PC-9 (cell line): ENCODE data around the gene RNF11. TPM values are rescaled to one million over a fixed set of nuclear protein-coding genes. Genes with fewer than 3 reads are reported as not detected.

ENCODE experiments used
- BruUV-seq: library from RNA; stranded (reverse); fragments of 400-500 nt; replicated peaks from 2 replicates; lab custom pipeline; 2021; lab: Mats Ljungman, UMichigan
- CTCF ChIA-PET: fragments of 300-600 bp; sonication (Branson Sonifier 250); formaldehyde crosslinking; loops from one replicate; lab custom pipeline; 2022; ENCODE audit warnings: antibody characterized with exemption; lab: Charles Lee
- POLR2A ChIA-PET: fragments of 300-600 bp; sonication (Branson Sonifier 250); formaldehyde crosslinking; loops from one replicate; lab custom pipeline; 2022; ENCODE audit warnings: antibody characterized with exemption; ENCODE audit not compliant: unreplicated experiment; lab: Charles Lee
- DNase-seq, 2 experiments: peaks; one replicate each; pipeline versions ENCODE4 v3.0.0 to v3.0.0-alpha.2; 2015 to 2022; ENCODE audit warnings: mixed read lengths in 1 of 2
- H2AFZ ChIP-seq: fragments of 200-600 bp; sonication (generic); 2 replicates; pipeline ENCODE4 v1.8.1; 2017; ENCODE audit warnings: antibody characterized with exemption
- H3F3A ChIP-seq: fragments of 200-600 bp; sonication (generic); 2 replicates; pipeline ENCODE4 v1.8.1; 2017; ENCODE audit warnings: antibody characterized with exemption, mild to moderate bottlenecking, low read depth; ENCODE audit not compliant: insufficient read depth
- H3K27ac ChIP-seq: fragments of 200-600 bp; sonication (generic); 2 replicates; pipeline ENCODE4 v1.6.1; 2016; ENCODE audit warnings: mixed run types
- H3K27me3 ChIP-seq: fragments of 200-600 bp; sonication (generic); 2 replicates; pipeline ENCODE4 v1.6.1; 2016; ENCODE audit warnings: low read depth, mixed run types; ENCODE audit not compliant: insufficient read depth
- H3K36me3 ChIP-seq: fragments of 200-600 bp; sonication (generic); 2 replicates; pipeline ENCODE4 v1.6.1; 2016; ENCODE audit warnings: low read depth, mixed run types
- H3K4me1 ChIP-seq: fragments of 200-600 bp; sonication (generic); replicated peaks from 2 replicates; pipeline ENCODE4 v1.6.1; 2016; ENCODE audit warnings: mixed run types; ENCODE audit not compliant: insufficient read depth
- H3K4me2 ChIP-seq: fragments of 200-600 bp; sonication (generic); 2 replicates; pipeline ENCODE4 v1.6.1; 2017; ENCODE audit warnings: mixed run types
- H3K4me3 ChIP-seq: fragments of 200-600 bp; sonication (generic); 2 replicates; pipeline ENCODE4 v1.6.1; 2016; ENCODE audit warnings: mixed run types
- H3K79me2 ChIP-seq: fragments of 200-600 bp; sonication (generic); 2 replicates; pipeline ENCODE4 v1.6.1; 2017; ENCODE audit warnings: low read depth, mixed run types
- H3K9me2 ChIP-seq: fragments of 200-600 bp; sonication (generic); 2 replicates; pipeline ENCODE4 v1.8.1; 2017; ENCODE audit warnings: mild to moderate bottlenecking; ENCODE audit not compliant: insufficient read depth
- H3K9me3 ChIP-seq: fragments of 200-600 bp; sonication (generic); 2 replicates; pipeline ENCODE4 v1.8.1; 2016; ENCODE audit warnings: low read depth; ENCODE audit not compliant: insufficient read depth
- H4K20me1 ChIP-seq: fragments of 200-600 bp; sonication (generic); 2 replicates; pipeline ENCODE4 v1.8.1; 2017; ENCODE audit not compliant: insufficient read depth
- EZH2 ChIP-seq: fragments of 200-600 bp; sonication (generic); IDR thresholded peaks from 2 replicates; pipeline ENCODE4 v1.8.0; 2017; ENCODE audit warnings: antibody characterized with exemption, low read depth
- intact Hi-C: fragments of 100-400 bp; cut with micrococcal nuclease; formaldehyde crosslinking; loops from one replicate; pipeline ENCODE4 v1.10.0; 2022; ENCODE audit not compliant: unreplicated experiment
- total RNA-seq: library from RNA; stranded (reverse); gene quantifications from 2 replicates; pipeline ENCODE4 v1.2.3, GENCODE V29; 2021
- TF ChIP-seq, protein P1 (sequence below): fragments of 200-600 bp; sonication (generic); conservative IDR thresholded peaks from 2 replicates; pipeline ENCODE4 v1.6.1; 2017; ENCODE audit warnings: mixed run types, antibody characterized with exemption, mild to moderate bottlenecking, moderate library complexity

The RNF11 gene
- total RNA-seq, 1 experiment from 2014 or later = 73.2 TPM

DNA sequence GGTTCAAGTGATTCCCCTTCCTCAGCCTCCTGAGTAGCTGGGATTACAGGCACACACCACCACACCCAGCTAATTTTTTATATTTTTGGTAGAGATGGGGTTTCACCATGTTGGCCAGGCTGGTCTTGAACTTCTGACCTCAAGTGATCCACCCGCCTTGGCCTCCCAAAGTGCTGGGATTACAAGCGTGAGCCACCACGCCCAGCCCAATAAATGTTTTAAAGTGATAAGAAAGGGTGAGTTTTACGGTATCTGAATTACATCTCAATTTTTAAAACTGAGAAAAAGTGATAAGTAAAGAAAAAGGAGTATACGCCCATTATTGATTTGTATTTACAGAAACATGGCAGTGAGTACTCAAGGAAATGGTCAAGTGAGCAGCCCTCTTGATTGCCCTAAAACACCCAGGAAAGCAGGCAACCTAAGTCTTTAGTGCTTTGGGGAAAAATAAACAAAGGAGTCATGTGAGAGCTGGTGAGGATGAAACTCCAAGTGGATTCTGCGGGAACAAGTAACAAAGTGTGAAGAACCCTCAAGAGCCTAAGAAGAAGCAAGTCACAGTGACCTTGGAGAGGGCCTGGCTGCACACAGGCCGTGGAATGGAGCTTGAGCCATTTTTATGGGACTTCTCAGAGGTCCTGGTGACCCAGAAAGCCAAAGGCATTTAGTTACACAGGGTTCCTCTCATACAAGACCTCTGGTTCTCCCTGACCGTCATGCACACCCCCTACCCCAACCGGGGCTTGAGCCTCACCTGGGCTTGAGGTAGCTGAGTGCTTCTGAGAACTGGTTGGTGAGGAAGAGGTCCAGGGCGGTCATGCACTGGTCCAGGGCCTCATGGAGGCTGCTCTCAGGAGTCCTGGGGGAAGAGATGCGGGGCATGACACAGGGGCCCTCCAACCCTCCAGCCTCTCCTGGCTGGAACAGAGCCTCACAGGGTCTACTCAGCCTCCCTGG, 85.2 kb downstream of the RNF11 start:
- CTCF ChIA-PET = no interaction called here
- H3K36me3 ChIP-seq = no peaks in the 10 kb centered on the region
- H3K27me3 ChIP-seq = no peaks in the 10 kb centered on the region
- no peak overlapping the region for H2AFZ ChIP-seq
- no peak overlapping the region for H3K4me2 ChIP-seq
- intact Hi-C loops = no loop called here
- POLR2A ChIA-PET = no interaction called here
- H3K4me3 ChIP-seq = no peak overlapping the region
- H3K9me2 ChIP-seq = no peaks in the 10 kb centered on the region
- no peak for DNase-seq
- TF ChIP-seq, protein P1, sequence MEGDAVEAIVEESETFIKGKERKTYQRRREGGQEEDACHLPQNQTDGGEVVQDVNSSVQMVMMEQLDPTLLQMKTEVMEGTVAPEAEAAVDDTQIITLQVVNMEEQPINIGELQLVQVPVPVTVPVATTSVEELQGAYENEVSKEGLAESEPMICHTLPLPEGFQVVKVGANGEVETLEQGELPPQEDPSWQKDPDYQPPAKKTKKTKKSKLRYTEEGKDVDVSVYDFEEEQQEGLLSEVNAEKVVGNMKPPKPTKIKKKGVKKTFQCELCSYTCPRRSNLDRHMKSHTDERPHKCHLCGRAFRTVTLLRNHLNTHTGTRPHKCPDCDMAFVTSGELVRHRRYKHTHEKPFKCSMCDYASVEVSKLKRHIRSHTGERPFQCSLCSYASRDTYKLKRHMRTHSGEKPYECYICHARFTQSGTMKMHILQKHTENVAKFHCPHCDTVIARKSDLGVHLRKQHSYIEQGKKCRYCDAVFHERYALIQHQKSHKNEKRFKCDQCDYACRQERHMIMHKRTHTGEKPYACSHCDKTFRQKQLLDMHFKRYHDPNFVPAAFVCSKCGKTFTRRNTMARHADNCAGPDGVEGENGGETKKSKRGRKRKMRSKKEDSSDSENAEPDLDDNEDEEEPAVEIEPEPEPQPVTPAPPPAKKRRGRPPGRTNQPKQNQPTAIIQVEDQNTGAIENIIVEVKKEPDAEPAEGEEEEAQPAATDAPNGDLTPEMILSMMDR = no peak
- no peak for TF ChIP-seq EZH2
- H3K9me3 ChIP-seq = no peaks in the 10 kb centered on the region
- no peaks in the 10 kb centered on the region; the same call in 1 of the 2 replicates for H3F3A ChIP-seq
- H3K79me2 ChIP-seq = no peaks in the 10 kb centered on the region
- no peaks in the 10 kb centered on the region for H4K20me1 ChIP-seq
- BruUV-seq = no TSS peak
- no peaks in the 10 kb centered on the region for H3K4me1 ChIP-seq
- H3K27ac ChIP-seq = no peak overlapping the region

DNA sequence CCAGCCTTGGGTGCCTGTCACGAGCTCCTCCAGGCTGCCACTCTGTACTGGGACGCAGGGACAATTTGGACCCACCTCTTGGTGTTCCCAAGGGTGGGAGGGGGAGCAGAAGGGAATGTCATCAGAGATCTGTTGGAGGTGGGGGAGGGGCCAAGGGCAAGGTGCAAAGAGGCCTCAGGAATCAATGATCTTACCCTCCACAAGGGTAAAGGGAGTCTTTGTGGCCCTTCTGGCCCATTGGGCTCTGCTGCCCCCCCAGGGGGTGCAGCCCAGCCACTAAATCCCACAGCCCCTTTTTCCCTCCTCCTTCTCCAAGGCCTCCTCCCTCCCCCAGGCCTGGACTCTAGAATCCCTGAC, 85.8 kb downstream of the RNF11 start:
- Histone ChIP-seq H2AFZ (no peak overlapping the region), H3K4me3 (no peak overlapping the region), H3F3A (no peaks in the 10 kb centered on the region; the same call in 1 of the 2 replicates), H3K27ac (no peak overlapping the region), H3K36me3 (no peaks in the 10 kb centered on the region), H3K4me1 (no peaks in the 10 kb centered on the region), H3K27me3 (no peaks in the 10 kb centered on the region), H3K9me3 (no peaks in the 10 kb centered on the region), H4K20me1 (no peaks in the 10 kb centered on the region), H3K4me2 (no peak overlapping the region), H3K9me2 (no peaks in the 10 kb centered on the region), H3K79me2 (no peaks in the 10 kb centered on the region)
- ChIA-PET POLR2A (no interaction called here), CTCF (interaction anchor here (0.6 kb wide), 1 partner anchor 31 kb away, joined by 4 read pairs; no protein-coding TSS in a partner anchor)
- BruUV-seq = no TSS peak
- TF ChIP-seq EZH2 = no peak
- TF ChIP-seq, protein P1 = no peak
- intact Hi-C loops = no loop called here
- DNase-seq = no peak

DNA sequence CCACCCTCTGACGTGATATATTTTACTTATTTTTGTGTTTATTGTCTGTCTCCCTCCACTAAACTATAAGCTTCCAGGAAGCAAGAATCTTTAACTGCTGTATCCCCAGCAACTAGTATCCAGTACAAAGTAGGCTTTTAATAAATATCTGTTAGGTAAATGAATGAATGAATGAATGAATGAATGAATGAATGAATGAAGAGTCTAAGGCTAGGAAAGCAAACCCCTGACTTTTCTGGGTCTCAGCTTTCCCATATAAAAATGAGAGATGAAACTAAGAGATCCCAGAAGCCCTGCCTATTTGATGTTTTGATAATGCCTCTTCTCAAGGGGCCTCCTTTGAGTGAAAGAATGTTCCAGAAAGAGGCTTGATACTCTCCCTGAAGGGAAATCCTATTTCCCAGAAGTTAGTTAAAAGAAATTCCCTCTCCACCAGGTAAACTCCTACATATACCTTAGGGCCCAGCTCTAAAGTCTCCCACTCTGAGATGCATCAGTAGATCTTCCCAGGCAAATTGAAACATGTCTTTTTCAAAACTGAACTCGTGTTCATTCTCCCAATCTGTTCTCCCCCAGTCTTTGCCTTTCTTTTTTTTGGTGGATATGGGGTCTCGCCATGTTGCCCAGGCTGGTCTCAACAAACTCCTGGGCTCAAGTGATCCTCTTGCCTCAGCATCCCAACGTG, 86.5 kb downstream of the RNF11 start:
- BruUV-seq = no TSS peak
- TF ChIP-seq, protein P1 = no peak
- no peak for TF ChIP-seq EZH2
- H3K27ac ChIP-seq = no peak overlapping the region
- POLR2A ChIA-PET = no interaction called here
- H3K79me2 ChIP-seq = no peaks in the 10 kb centered on the region
- CTCF ChIA-PET = interaction anchor here (0.6 kb wide), 1 partner anchor 31 kb away, joined by 4 read pairs; no protein-coding TSS in a partner anchor
- no peaks in the 10 kb centered on the region for H3K4me1 ChIP-seq
- H3K9me3 ChIP-seq = no peaks in the 10 kb centered on the region
- intact Hi-C loops = no loop called here
- no peak overlapping the region for H2AFZ ChIP-seq
- no peaks in the 10 kb centered on the region for H4K20me1 ChIP-seq
- H3K36me3 ChIP-seq = no peaks in the 10 kb centered on the region
- no peaks in the 10 kb centered on the region for H3K27me3 ChIP-seq
- DNase-seq = no peak
- H3K4me2 ChIP-seq = no peak overlapping the region
- H3K9me2 ChIP-seq = no peaks in the 10 kb centered on the region
- H3F3A ChIP-seq = no peaks in the 10 kb centered on the region; the same call in 1 of the 2 replicates
- H3K4me3 ChIP-seq = no peak overlapping the region

Other genes starting within 250 kb of the RNF11 start
- gene C1orf185, start 134.0 kb upstream of the RNF11 start, total RNA-seq = not detected in 2 replicates
- 7.3 and 10.4 TPM in 2 replicates for gene TTC39A, start 94.3 kb downstream of the RNF11 start, total RNA-seq